Measurements from ENCODE around the gene MNT. TPM values are rescaled to one million over a fixed set of nuclear protein-coding genes. Genes with fewer than 3 reads are reported as not detected.

Gene MNT
- total RNA-seq, 4 donors from 2014 or later, result 2.9 to 5.4 (median 4.2) TPM

DNA sequence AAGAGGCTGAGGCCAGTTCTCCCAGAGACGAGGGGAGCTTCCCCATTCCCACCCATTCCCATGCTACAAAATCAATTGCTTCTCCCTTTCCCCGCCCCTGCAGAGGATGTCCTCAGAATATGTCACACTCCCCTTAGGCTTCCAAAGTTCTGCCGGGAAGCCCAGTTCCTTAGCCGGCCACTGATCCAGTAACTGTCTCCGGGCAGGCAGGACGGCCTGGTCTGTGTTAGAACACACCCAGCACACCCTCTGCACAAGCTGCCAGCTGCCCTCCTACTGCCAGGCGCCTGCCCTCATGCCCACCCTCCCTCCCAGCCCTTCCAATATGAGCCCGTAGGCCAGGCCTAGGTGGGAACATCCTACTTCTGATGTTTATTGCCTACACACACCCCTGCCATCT lies 32.5 kb downstream of the MNT start:
- intact Hi-C loops (cut with DNase I; ENCODE audit: low total_unique reads) (loop anchor here (10.0 kb wide), 1 partner anchor 46 kb away; no protein-coding TSS in a partner anchor), in situ Hi-C loops (cut with MboI; ENCODE audit: low sequenced_read_pairs in 4 of 4) (no loop called here)
- H3K27ac ChIP-seq, result no peak overlapping the region
- H3K4me3 ChIP-seq, result no peak overlapping the region
- no peak for ATAC-seq
- no peaks in the 10 kb centered on the region for H3K27me3 ChIP-seq
- H3K9me3 ChIP-seq, result no peaks in the 10 kb centered on the region
- peaks cover 0 to 12% of the 10 kb centered on the region in 2 donors for H3K36me3 ChIP-seq
- H3K4me1 ChIP-seq, result peaks cover 15 to 19% of the 10 kb centered on the region in 2 donors
- TF ChIP-seq POLR2A (IDR thresholded peaks at IDR 0.05), result no peak
- TF ChIP-seq CTCF (IDR thresholded peaks at IDR 0.05 in 4 of 5, conservative IDR thresholded peaks at IDR 0.05 in 1 of 5), result no peak
- no peak for DNase-seq

DNA sequence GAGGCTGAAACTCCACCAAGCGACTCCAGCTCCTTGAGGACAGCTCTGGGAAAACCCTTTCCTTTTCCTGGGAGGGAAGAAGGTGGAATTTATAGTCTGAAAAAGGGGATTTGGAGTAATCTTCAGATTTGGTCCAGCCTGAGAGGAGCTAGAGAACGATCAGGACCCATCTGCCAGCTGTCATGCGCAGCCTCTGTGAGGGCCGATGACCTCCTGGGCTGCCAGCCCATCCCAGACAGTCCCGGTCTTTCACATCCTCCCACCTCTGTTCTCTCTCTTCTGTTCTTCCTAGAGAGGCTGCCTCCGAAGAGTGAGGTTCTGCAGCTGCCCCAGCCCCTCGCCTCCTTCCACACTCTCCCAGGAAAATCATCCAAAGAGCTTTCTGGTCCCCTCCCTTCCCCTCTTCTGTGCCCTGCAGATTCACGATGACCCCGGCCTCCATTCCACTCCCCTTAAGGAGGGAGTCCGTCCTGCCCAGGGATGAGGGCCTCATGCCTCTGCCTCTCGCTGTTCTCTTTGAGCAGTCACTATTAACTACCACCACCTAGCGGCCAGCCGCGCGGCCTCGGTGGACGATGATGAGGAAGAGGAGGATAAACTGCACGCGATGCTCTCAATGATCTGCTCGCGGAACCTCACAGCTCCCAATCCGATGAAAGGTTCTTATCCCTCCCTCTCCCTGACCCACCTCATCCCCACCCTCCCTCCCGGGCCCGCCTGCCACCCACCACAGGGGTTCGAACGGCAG lies 33.9 kb downstream of the MNT start:
- ATAC-seq (no peak), DNase-seq (no peak)
- H3K27me3 ChIP-seq, result no peaks in the 10 kb centered on the region
- H3K9me3 ChIP-seq, result no peaks in the 10 kb centered on the region
- intact Hi-C loops (cut with DNase I; ENCODE audit: low total_unique reads) (loop anchor here (10.0 kb wide), 1 partner anchor 48 kb away; no protein-coding TSS in a partner anchor), in situ Hi-C loops (cut with MboI; ENCODE audit: low sequenced_read_pairs in 4 of 4) (no loop called here)
- TF ChIP-seq CTCF (IDR thresholded peaks at IDR 0.05 in 4 of 5, conservative IDR thresholded peaks at IDR 0.05 in 1 of 5) (no peak), POLR2A (IDR thresholded peaks at IDR 0.05) (no peak)
- H3K27ac ChIP-seq, result no peak overlapping the region
- peaks cover 0 to 5% of the 10 kb centered on the region in 2 donors for H3K36me3 ChIP-seq
- H3K4me1 ChIP-seq, result peaks cover 19 to 21% of the 10 kb centered on the region in 2 donors
- H3K4me3 ChIP-seq, result no peak overlapping the region

GRCh38 chr17:2365132-2365531 lies 35.7 kb downstream of the MNT start:
- Histone ChIP-seq H3K27me3 (no peaks in the 10 kb centered on the region), H3K36me3 (no peaks in the 10 kb centered on the region), H3K27ac (peak overlapping the region in 1 of 4 donors; percentile 71), H3K4me3 (no peak overlapping the region), H3K4me1 (peaks cover 19 to 21% of the 10 kb centered on the region in 2 donors), H3K9me3 (no peaks in the 10 kb centered on the region)
- TF ChIP-seq CTCF (IDR thresholded peaks at IDR 0.05 in 4 of 5, conservative IDR thresholded peaks at IDR 0.05 in 1 of 5), result no peak
- TF ChIP-seq POLR2A (IDR thresholded peaks at IDR 0.05), result no peak
- intact Hi-C loops (cut with DNase I; ENCODE audit: low total_unique reads), result loop anchor here (10.0 kb wide), 1 partner anchor 50 kb away; no protein-coding TSS in a partner anchor
- ATAC-seq, result no peak
- in situ Hi-C loops (cut with MboI; ENCODE audit: low sequenced_read_pairs in 4 of 4), result no loop called here
- DNase-seq, result no peak

DNA sequence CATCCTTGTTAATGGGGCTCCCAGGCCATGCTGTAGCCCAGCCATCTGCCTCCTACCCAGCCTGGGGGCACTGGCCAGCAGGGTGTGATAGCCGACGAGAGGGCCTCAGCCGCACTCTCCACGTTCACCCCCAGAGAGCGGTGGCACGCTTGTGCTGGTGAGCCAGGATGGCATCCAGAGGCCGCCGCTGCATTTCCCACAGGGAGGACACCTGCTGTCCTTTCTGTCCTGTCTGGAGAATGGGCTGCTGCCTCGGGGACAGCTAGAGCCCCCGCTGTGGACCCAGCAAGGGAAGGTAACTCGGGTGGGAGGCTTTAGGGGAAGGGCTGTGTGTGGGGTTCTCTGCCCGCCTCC lies 36.1 kb downstream of the MNT start:
- in situ Hi-C loops (cut with MboI; ENCODE audit: low sequenced_read_pairs in 4 of 4) (no loop called here), intact Hi-C loops (cut with DNase I; ENCODE audit: low total_unique reads) (loop anchor here (1.0 to 10.0 kb wide), 2 partner anchors 17 to 50 kb away; no protein-coding TSS in a partner anchor)
- H3K4me3 ChIP-seq, result no peak overlapping the region
- ATAC-seq (no peak), DNase-seq (no peak)
- H3K27me3 ChIP-seq, result no peaks in the 10 kb centered on the region
- TF ChIP-seq POLR2A (IDR thresholded peaks at IDR 0.05) (no peak), CTCF (IDR thresholded peaks at IDR 0.05 in 4 of 5, conservative IDR thresholded peaks at IDR 0.05 in 1 of 5) (no peak)
- no peaks in the 10 kb centered on the region for H3K9me3 ChIP-seq
- peak overlapping the region; percentile 58 to 71 (median 64) for H3K27ac ChIP-seq
- H3K36me3 ChIP-seq, result no peaks in the 10 kb centered on the region
- H3K4me1 ChIP-seq, result peaks cover 19 to 21% of the 10 kb centered on the region in 2 donors

Measured in gastrocnemius medialis (tissue), 4 donors.